AG09319 (cell line): Measurements from ENCODE around the gene CEP112.
"Not testable (repeated sequence)": the region's sequence is repeated elsewhere in the genome, so short reads cannot be mapped to it uniquely, and the experiment has no call there.

ENCODE experiments used
- DNase-seq: peaks from one replicate; pipeline ENCODE4 v3.0.0-alpha.2; 2010; ENCODE audit warnings: low read depth; ENCODE audit errors: extremely low read depth
- TF ChIP-seq, protein P1 (sequence below): IDR thresholded peaks from 2 replicates; pipeline ENCODE4 v1.5.1; 2011; ENCODE audit warnings: low read depth, mild to moderate bottlenecking, inconsistent platforms, low read length, moderate library complexity

The CEP112 gene

DNA sequence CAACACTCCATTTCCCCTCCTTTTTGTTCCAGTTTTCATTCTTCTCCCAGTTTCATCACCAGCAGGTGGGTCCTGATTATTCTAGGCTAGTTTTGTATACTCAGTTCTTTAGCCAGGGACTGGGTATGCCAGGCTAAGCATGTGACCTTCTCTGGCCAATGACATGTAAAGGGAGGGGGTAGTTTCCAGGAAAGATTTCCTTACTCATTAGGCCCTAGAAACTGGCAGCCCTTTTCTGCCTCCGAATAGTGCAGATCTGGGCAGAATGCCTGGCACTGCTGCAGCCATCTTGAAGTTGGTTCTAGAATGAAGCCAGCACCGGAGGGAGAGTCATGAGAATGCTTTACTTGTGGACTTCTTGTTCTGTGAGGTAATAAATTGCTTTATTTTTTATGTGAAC is 503.6 kb downstream of the CEP112 start:
- DNase-seq = no peak

DNA sequence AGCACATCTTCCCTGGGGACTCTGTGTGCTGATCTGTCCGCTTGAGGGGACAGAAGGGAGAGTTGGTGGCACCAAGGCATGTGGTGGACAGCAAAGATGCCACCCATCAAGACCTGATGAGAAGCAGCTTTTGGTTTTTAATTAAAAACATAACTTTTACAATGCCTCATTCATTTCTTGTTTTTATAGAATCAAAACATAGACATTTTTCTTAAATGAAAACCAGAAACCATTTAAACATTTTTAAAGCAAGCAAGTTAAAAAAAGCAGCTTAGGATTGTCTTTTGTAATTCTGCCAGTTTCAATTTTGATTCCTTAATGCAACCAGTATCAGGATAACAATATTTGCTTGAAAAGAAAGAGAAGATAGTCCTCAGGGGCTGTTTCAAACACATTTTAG is 506.8 kb downstream of the CEP112 start:
- TF ChIP-seq, protein P1, sequence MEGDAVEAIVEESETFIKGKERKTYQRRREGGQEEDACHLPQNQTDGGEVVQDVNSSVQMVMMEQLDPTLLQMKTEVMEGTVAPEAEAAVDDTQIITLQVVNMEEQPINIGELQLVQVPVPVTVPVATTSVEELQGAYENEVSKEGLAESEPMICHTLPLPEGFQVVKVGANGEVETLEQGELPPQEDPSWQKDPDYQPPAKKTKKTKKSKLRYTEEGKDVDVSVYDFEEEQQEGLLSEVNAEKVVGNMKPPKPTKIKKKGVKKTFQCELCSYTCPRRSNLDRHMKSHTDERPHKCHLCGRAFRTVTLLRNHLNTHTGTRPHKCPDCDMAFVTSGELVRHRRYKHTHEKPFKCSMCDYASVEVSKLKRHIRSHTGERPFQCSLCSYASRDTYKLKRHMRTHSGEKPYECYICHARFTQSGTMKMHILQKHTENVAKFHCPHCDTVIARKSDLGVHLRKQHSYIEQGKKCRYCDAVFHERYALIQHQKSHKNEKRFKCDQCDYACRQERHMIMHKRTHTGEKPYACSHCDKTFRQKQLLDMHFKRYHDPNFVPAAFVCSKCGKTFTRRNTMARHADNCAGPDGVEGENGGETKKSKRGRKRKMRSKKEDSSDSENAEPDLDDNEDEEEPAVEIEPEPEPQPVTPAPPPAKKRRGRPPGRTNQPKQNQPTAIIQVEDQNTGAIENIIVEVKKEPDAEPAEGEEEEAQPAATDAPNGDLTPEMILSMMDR = no peak
- DNase-seq = no peak

More for the DNA sequence above, 503.6 kb downstream of the CEP112 start:
- TF ChIP-seq, protein P1 = no peak

DNA sequence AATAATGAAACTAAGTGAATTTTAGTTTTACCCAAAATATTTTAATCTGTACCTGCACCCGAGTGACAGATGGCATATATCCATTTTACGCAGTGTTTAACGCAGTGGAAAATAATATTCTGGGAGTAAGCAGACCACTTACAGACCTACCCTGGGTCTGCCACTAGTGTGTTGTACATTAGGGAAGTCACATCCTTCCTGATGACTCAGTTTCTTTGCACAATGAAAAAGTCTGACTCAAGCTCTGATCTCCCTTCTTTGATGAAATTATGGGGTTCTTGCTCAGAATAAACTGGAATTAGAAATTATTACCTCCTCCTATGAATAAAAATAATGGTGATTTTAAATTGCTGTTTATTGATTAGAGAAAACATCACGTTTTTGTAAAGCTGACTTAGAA is 507.3 kb downstream of the CEP112 start:
- DNase-seq = no peak
- TF ChIP-seq, protein P1 = no peak

DNA sequence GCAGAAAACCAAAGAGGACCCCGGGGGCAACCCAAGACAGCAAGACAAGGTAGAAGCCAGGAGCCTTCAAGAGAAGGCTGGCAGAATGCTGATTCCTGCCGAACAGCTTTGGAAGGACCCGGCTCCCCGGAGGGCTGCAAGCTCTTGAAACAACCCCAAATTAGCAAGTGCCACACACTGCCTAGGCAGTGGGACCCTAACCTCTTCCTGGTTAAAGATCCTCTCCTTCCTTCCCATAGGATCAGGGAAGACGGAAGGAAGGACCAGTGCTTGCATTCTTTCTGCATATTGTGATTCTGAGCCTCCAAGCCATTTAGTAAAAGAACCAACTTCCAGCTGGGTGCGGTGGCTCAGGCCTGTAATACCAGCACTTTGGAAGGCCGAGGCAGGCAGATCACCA is 508.5 kb downstream of the CEP112 start:
- DNase-seq = no peak
- TF ChIP-seq, protein P1 = no peak

DNA sequence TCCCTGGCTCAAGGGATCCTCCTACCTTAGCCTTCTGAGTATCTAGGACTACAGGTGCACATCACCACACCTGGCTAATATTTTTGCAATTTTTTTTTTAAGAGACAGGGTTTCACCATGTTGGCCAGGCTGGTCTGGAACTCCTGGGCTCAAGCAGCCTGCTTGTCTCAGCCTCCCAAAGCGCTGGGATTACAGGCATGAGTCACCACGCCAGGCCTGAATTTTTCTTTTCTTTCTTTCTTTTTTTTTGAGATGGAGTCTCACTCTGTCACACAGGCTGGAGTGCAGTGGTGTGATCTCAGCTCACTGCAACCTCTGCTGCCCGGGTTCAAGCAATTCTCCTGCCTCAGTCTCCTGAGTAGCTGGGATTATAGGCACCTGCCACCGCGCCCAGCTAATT is 510.2 kb downstream of the CEP112 start:
- DNase-seq = not testable (repeated sequence)

DNA sequence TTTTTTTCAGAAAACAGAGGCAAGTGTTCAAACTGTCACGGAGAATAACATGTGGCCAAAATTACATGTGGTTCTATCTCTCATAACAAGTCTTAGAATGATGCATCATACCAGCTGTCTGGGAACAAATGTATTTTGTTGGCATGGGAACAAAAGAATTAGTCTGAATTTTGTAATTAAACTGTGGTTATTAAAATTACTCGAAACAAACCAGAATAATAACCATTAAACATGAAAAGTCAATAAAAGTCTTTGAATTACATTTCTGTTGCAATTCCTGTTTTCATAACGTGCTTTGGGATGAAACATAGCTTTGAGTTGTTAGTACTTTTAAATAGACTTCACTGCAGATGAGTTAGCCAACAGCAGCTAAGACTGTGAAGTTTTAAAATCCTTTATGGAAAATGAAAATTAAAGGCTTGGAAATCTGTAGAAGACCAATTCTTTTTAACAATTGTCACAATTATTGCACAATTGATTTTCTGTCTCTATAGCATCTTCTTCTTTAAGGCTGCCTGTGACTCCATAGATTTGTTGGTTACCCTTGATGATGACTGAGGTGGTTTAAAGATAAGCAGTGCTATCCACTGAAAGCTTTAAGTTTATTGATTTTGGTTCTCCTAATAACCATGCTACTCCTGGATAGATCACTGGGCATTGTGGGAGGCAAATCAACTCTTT is 512.6 kb downstream of the CEP112 start:
- peak; percentile 31 for DNase-seq
- TF ChIP-seq, protein P1 = no peak

DNA sequence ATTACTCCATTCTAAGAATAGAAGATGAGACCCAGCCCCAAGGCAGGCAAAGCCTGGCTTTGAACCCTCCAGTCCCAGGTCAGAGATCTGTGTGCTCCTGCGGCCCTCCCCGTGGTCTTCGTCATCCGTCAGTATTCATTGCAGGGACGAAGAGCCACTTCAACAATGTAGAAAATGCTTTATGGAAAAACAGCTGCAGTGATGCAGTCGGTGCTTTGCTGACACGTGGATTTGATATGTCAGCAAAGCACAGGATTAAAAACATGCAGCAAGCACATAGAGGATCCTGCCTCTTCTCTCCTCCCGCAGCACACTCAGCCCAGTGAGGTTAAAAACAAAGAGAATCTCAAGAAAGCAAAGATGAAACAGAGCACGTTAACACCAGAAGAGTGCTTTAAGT is 513.4 kb downstream of the CEP112 start:
- TF ChIP-seq, protein P1 = no peak
- DNase-seq = no peak

DNA sequence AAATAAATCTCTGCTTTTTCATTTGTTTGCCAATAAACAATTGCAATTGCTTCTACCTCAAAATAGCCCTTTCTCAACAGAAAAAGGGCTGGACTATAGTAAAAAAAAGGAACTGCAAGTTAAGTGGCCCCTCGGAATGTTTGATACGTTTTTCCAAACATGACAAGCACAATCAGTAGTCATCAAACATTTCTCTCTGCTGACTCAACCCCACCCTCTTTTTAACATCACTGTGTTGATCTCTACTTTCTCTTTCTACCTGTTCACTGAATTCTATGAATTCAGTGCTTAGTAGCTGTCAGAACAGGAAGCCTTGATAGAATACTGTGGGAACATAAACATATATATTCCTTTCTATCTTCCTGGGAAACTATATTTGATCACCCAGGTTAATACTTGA is 514.0 kb downstream of the CEP112 start:
- TF ChIP-seq, protein P1 = no peak
- DNase-seq = no peak
